Ishikawa (cell line): ENCODE results near the gene CMTM5.

Experiments
- EGR1 ChIP-seq: IDR thresholded peaks from 2 replicates; pipeline ENCODE4 v1.6.1; 2012
- REST ChIP-seq: IDR thresholded peaks from 2 replicates; pipeline ENCODE4 v1.6.1; 2012; ENCODE audit warnings: low read depth, mild to moderate bottlenecking
- TF ChIP-seq, protein P1 (sequence below): IDR thresholded peaks from 2 replicates; pipeline ENCODE4 v1.6.1; 2012

- no peak for TF ChIP-seq REST
- TF ChIP-seq EGR1: no peak
- TF ChIP-seq, protein P1, sequence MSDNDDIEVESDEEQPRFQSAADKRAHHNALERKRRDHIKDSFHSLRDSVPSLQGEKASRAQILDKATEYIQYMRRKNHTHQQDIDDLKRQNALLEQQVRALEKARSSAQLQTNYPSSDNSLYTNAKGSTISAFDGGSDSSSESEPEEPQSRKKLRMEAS: no peak
Observed at GRCh38 chr14:23352506-23353432, 24.1 kb upstream of the CMTM5 start, which contains the start of gene SLC22A17.
